ENCODE measurements around the gene THOC2.

DNA sequence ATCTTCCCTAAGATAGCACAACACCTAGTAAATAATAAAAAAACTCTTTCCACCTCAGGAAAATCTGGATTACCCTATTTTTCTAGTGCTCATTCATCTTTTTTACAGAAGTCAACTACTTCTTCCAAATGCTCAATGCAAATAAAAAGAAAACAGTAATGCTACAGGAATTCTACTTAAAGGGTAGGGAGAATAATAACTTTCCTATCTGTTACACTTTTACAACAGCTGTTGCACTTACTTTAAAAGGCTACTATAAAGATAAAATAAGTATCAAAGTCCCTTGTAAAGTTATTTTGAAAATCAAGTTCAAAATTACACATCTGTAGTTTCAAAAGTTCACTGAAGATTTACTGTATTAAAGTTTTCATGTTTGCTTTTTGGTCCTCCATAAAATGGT, 37.6 kb downstream of the THOC2 start:
- TF ChIP-seq CTCF (conservative IDR thresholded peaks at IDR 0.05), result no peak
- no peak for TF ChIP-seq ZFX (IDR thresholded peaks at IDR 0.05)
